OCI-LY1 (cell line): Measurements from ENCODE around the gene LSM4.

Experiments
- EZH2 ChIP-seq: fragments of 200-600 bp; sonication (generic), shearing (Covaris generic); IDR thresholded peaks from 2 replicates; pipeline ENCODE4 v1.8.0; 2017; ENCODE audit warnings: borderline replicate concordance, mixed run types, mild to moderate bottlenecking, antibody characterized with exemption, low read length, moderate library complexity, mixed read lengths
- TF ChIP-seq, protein P1 (sequence below): fragments of 200-600 bp; sonication (generic), shearing (Covaris generic); IDR thresholded peaks from 2 replicates; pipeline ENCODE4 v1.5.1; 2017; ENCODE audit warnings: mild to moderate bottlenecking, antibody characterized with exemption, low read length, moderate library complexity, mixed read lengths

- TF ChIP-seq, protein P1, sequence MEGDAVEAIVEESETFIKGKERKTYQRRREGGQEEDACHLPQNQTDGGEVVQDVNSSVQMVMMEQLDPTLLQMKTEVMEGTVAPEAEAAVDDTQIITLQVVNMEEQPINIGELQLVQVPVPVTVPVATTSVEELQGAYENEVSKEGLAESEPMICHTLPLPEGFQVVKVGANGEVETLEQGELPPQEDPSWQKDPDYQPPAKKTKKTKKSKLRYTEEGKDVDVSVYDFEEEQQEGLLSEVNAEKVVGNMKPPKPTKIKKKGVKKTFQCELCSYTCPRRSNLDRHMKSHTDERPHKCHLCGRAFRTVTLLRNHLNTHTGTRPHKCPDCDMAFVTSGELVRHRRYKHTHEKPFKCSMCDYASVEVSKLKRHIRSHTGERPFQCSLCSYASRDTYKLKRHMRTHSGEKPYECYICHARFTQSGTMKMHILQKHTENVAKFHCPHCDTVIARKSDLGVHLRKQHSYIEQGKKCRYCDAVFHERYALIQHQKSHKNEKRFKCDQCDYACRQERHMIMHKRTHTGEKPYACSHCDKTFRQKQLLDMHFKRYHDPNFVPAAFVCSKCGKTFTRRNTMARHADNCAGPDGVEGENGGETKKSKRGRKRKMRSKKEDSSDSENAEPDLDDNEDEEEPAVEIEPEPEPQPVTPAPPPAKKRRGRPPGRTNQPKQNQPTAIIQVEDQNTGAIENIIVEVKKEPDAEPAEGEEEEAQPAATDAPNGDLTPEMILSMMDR, result no peak
- no peak for TF ChIP-seq EZH2
These were observed 49.2 kb downstream of the LSM4 start for GRCh38 chr19:18273561-18274218.
